ENCODE results near the gene CRIP3.

Gene CRIP3

GRCh38 chr6:43285832-43286231 is 22.8 kb downstream of the CRIP3 start:
- no peak overlapping the region for H3K4me2 ChIP-seq (ENCODE audit: low read length)
- no peaks in the 10 kb centered on the region for H3K4me1 ChIP-seq (ENCODE audit: control insufficient read depth, insufficient read depth, low read length)
- H3K27me3 ChIP-seq (ENCODE audit: control insufficient read depth, insufficient read depth, low read length), result peaks cover 56% of the 10 kb centered on the region
- H3K4me3 ChIP-seq (ENCODE audit: low read length), result no peak overlapping the region
- no peak overlapping the region for H3K9ac ChIP-seq (ENCODE audit: low read depth, low read length)
- no peaks in the 10 kb centered on the region for H3K9me3 ChIP-seq (replicated peaks; ENCODE audit: low read length)
- H3K36me3 ChIP-seq (ENCODE audit: insufficient read depth, low read length), result no peaks in the 10 kb centered on the region

- Histone ChIP-seq H3K36me3 (ENCODE audit: insufficient read depth, low read length) (no peaks in the 10 kb centered on the region), H3K4me2 (ENCODE audit: low read length) (no peak overlapping the region), H3K27me3 (ENCODE audit: control insufficient read depth, insufficient read depth, low read length) (peaks cover 63% of the 10 kb centered on the region), H3K9me3 (replicated peaks; ENCODE audit: low read length) (no peaks in the 10 kb centered on the region), H3K9ac (ENCODE audit: low read depth, low read length) (no peak overlapping the region), H3K4me3 (ENCODE audit: low read length) (no peak overlapping the region), H3K4me1 (ENCODE audit: control insufficient read depth, insufficient read depth, low read length) (no peaks in the 10 kb centered on the region)
These were observed 23.4 kb downstream of the CRIP3 start for GRCh38 chr6:43284991-43285781.

GRCh38 chr6:43283905-43284304 is 24.7 kb downstream of the CRIP3 start:
- no peaks in the 10 kb centered on the region for H3K4me1 ChIP-seq (ENCODE audit: control insufficient read depth, insufficient read depth, low read length)
- H3K4me3 ChIP-seq (ENCODE audit: low read length), result no peak overlapping the region
- H3K4me2 ChIP-seq (ENCODE audit: low read length), result no peak overlapping the region
- H3K27me3 ChIP-seq (ENCODE audit: control insufficient read depth, insufficient read depth, low read length), result peaks cover 66% of the 10 kb centered on the region
- no peak overlapping the region for H3K9ac ChIP-seq (ENCODE audit: low read depth, low read length)
- H3K36me3 ChIP-seq (ENCODE audit: insufficient read depth, low read length), result no peaks in the 10 kb centered on the region
- no peaks in the 10 kb centered on the region for H3K9me3 ChIP-seq (replicated peaks; ENCODE audit: low read length)

GRCh38 chr6:43283514-43283901 is 25.1 kb downstream of the CRIP3 start:
- H3K4me2 ChIP-seq (ENCODE audit: low read length), result no peak overlapping the region
- peaks cover 68% of the 10 kb centered on the region for H3K27me3 ChIP-seq (ENCODE audit: control insufficient read depth, insufficient read depth, low read length)
- no peaks in the 10 kb centered on the region for H3K36me3 ChIP-seq (ENCODE audit: insufficient read depth, low read length)
- H3K9ac ChIP-seq (ENCODE audit: low read depth, low read length), result no peak overlapping the region
- H3K4me1 ChIP-seq (ENCODE audit: control insufficient read depth, insufficient read depth, low read length), result peaks cover 3% of the 10 kb centered on the region
- no peak overlapping the region for H3K4me3 ChIP-seq (ENCODE audit: low read length)
- no peaks in the 10 kb centered on the region for H3K9me3 ChIP-seq (replicated peaks; ENCODE audit: low read length)

GRCh38 chr6:43282636-43283513 is 25.8 kb downstream of the CRIP3 start:
- H3K27me3 ChIP-seq (ENCODE audit: control insufficient read depth, insufficient read depth, low read length), result peaks cover 64% of the 10 kb centered on the region
- peaks cover 9% of the 10 kb centered on the region for H3K4me1 ChIP-seq (ENCODE audit: control insufficient read depth, insufficient read depth, low read length)
- H3K36me3 ChIP-seq (ENCODE audit: insufficient read depth, low read length), result no peaks in the 10 kb centered on the region
- no peak overlapping the region for H3K4me2 ChIP-seq (ENCODE audit: low read length)
- no peaks in the 10 kb centered on the region for H3K9me3 ChIP-seq (replicated peaks; ENCODE audit: low read length)
- H3K4me3 ChIP-seq (ENCODE audit: low read length), result no peak overlapping the region
- H3K9ac ChIP-seq (ENCODE audit: low read depth, low read length), result no peak overlapping the region

GRCh38 chr6:43282060-43282459 is 26.6 kb downstream of the CRIP3 start:
- H3K36me3 ChIP-seq (ENCODE audit: insufficient read depth, low read length), result no peaks in the 10 kb centered on the region
- H3K9ac ChIP-seq (ENCODE audit: low read depth, low read length), result no peak overlapping the region
- H3K9me3 ChIP-seq (replicated peaks; ENCODE audit: low read length), result no peaks in the 10 kb centered on the region
- no peak overlapping the region for H3K4me2 ChIP-seq (ENCODE audit: low read length)
- H3K27me3 ChIP-seq (ENCODE audit: control insufficient read depth, insufficient read depth, low read length), result peaks cover 58% of the 10 kb centered on the region
- peaks cover 10% of the 10 kb centered on the region for H3K4me1 ChIP-seq (ENCODE audit: control insufficient read depth, insufficient read depth, low read length)
- H3K4me3 ChIP-seq (ENCODE audit: low read length), result no peak overlapping the region

GRCh38 chr6:43280234-43280633 is 28.4 kb downstream of the CRIP3 start:
- peaks cover 46% of the 10 kb centered on the region for H3K27me3 ChIP-seq (ENCODE audit: control insufficient read depth, insufficient read depth, low read length)
- H3K4me1 ChIP-seq (ENCODE audit: control insufficient read depth, insufficient read depth, low read length), result peaks cover 10% of the 10 kb centered on the region
- H3K4me3 ChIP-seq (ENCODE audit: low read length), result no peak overlapping the region
- no peaks in the 10 kb centered on the region for H3K36me3 ChIP-seq (ENCODE audit: insufficient read depth, low read length)
- H3K9me3 ChIP-seq (replicated peaks; ENCODE audit: low read length), result no peaks in the 10 kb centered on the region
- H3K4me2 ChIP-seq (ENCODE audit: low read length), result no peak overlapping the region
- no peak overlapping the region for H3K9ac ChIP-seq (ENCODE audit: low read depth, low read length)

- Histone ChIP-seq H3K27me3 (ENCODE audit: control insufficient read depth, insufficient read depth, low read length) (peaks cover 50% of the 10 kb centered on the region), H3K4me2 (ENCODE audit: low read length) (no peak overlapping the region), H3K4me1 (ENCODE audit: control insufficient read depth, insufficient read depth, low read length) (peaks cover 10% of the 10 kb centered on the region), H3K36me3 (ENCODE audit: insufficient read depth, low read length) (no peaks in the 10 kb centered on the region), H3K9ac (ENCODE audit: low read depth, low read length) (no peak overlapping the region), H3K9me3 (replicated peaks; ENCODE audit: low read length) (no peaks in the 10 kb centered on the region), H3K4me3 (ENCODE audit: low read length) (no peak overlapping the region)
These were observed 30.0 kb downstream of the CRIP3 start for GRCh38 chr6:43278524-43279078.

- Histone ChIP-seq H3K9ac (ENCODE audit: low read depth, low read length) (peak overlapping the region; percentile 5), H3K9me3 (replicated peaks; ENCODE audit: low read length) (no peaks in the 10 kb centered on the region), H3K4me2 (ENCODE audit: low read length) (no peak overlapping the region), H3K4me1 (ENCODE audit: control insufficient read depth, insufficient read depth, low read length) (peaks cover 10% of the 10 kb centered on the region), H3K27me3 (ENCODE audit: control insufficient read depth, insufficient read depth, low read length) (peaks cover 54% of the 10 kb centered on the region), H3K4me3 (ENCODE audit: low read length) (no peak overlapping the region), H3K36me3 (ENCODE audit: insufficient read depth, low read length) (no peaks in the 10 kb centered on the region)
These were observed 30.7 kb downstream of the CRIP3 start for GRCh38 chr6:43277643-43278523.

- Histone ChIP-seq H3K4me3 (ENCODE audit: low read length) (no peak overlapping the region), H3K4me1 (ENCODE audit: control insufficient read depth, insufficient read depth, low read length) (peaks cover 10% of the 10 kb centered on the region), H3K36me3 (ENCODE audit: insufficient read depth, low read length) (no peaks in the 10 kb centered on the region), H3K9ac (ENCODE audit: low read depth, low read length) (no peak overlapping the region), H3K4me2 (ENCODE audit: low read length) (no peak overlapping the region), H3K9me3 (replicated peaks; ENCODE audit: low read length) (no peaks in the 10 kb centered on the region), H3K27me3 (ENCODE audit: control insufficient read depth, insufficient read depth, low read length) (peaks cover 58% of the 10 kb centered on the region)
These were observed 31.4 kb downstream of the CRIP3 start for GRCh38 chr6:43277306-43277642.
